GM21576 (cell line): ENCODE data around the gene NRXN3.

Experiments
- ATAC-seq: cut with Tn5 transposase; IDR thresholded peaks from one replicate; pipeline ENCODE4 v1.9.1; 2021; ENCODE audit warnings: mild to moderate bottlenecking, moderate library complexity; ENCODE audit not compliant: unreplicated experiment

NRXN3 gene

DNA sequence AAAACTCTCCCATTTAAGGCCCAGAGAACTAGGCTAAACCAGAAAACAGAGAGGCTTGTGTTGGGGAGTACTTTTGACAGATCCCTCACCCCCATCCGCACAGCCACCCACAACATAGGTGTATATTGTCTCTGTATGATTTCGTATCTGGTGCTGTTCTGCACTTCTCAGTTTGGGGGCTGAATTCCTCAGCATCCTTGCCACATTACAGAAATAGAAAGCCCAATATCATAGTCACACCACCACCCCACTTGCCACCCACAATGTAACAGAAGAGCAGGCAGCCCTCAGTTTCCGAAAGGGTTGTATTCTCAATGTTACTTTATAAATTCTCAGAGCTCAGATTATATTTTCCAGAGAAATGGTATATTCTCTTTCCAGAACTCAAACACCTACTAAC lies 1090.2 kb downstream of the NRXN3 start:
- no peak for ATAC-seq

DNA sequence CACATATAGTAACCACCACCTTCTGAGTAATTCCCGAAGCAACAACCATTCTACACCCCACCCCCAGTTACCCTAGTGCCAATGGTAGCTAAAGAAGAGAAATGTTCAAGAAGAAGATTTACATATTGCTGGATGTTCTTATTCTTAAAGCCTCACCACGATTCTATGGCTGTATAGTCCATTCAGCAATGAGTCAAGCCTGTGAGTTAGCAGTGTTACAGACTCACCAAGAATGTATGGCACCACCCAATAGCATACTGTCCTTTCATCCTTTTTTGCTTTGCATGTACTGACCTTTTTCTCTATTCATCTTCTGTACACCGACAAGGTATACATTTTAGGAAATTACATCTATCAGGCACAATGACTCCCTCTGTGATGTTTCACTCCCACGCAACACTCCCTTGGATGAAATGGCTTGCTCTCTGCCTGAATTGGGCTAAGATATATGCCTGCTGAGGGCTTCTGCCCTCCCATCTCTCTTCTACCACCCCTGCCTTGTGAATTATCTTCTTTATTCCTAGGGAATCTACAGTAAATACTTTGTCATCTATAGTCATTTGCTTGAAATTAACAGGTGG lies 1095.3 kb downstream of the NRXN3 start:
- no peak for ATAC-seq

DNA sequence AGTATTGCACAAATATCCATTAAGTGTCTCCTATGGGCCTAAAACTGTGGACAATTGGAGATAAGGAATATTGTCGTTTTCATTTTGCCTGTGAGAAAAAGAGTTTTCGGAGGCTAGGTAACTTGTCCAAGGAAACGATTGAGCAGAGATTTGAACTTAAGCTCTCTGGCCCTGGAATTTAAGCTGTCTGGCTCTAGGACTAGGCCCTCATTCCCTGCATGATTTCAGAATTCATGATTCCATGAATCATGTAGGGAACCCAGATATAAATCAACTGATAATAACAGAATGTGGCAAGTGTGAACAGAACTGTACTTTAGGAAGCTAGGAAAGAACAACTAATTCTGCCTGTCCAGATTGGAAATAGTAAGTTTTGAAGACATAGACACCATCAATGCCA lies 1100.2 kb downstream of the NRXN3 start:
- ATAC-seq, result no peak

DNA sequence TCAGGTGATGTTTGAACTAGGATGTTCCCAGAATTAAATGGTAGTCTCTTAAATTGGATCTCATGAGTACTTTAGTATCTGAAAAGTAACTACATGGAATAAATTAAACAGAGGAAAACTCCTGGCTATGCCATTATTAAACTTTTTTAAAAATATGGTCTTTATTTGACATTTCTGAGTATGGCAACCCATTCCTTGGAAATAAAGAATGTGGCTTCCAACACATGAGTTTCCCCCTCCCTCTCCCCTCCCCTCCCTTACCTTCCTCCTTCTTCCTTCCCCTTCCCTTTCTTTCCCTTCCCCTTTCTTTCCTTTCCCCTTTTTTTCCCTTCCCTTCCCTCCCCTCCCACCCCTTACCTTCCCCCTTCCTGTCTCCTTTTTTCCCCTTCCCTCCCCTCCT lies 1100.9 kb downstream of the NRXN3 start:
- ATAC-seq, result no peak

DNA sequence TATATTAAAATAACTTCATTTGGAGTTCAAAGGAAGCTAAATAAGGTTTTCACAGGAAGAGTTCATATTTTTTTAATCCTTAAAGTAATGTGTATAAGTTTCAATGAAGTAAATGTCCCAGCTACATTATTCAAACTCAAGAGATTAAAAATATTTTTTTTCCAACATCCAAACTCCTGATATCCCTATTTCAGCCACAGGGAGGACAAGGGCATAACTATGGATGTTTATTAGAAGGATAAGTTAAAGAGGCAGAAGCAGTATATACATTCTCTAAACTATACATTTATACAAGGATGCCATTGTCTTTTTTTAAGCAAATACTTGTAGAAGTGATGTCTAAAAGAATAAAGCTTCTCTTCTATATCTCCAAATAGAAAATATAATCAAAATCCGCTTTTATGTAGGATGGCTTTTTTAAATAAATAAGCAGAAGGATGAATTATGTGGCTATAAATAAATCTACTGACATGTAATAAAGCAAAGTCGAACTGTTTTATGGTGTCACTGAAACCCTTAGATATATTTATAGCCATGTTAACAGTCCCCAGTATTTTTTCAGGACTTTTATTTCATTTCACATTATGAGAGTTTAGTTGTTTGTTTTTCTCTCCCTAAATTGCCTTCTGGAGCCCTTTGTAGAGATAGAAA lies 1104.6 kb downstream of the NRXN3 start:
- ATAC-seq, result no peak

DNA sequence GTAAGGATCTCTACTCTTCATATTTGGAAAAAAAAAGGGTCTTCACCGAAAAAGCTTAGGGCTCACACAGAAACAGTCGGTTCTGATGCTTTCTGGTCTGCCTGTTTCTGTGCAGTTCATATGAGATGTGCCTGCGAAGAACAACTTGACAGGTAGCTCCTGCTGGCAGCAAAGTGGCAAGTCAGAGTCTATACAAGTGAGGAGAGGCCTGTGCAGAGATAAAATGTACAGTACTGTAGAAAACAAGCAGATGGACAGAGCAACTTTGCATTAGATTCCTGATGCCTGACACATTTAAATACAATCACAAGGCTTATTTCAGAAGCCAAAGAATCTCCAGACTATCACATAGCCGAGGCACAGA lies 1105.1 kb downstream of the NRXN3 start:
- no peak for ATAC-seq

DNA sequence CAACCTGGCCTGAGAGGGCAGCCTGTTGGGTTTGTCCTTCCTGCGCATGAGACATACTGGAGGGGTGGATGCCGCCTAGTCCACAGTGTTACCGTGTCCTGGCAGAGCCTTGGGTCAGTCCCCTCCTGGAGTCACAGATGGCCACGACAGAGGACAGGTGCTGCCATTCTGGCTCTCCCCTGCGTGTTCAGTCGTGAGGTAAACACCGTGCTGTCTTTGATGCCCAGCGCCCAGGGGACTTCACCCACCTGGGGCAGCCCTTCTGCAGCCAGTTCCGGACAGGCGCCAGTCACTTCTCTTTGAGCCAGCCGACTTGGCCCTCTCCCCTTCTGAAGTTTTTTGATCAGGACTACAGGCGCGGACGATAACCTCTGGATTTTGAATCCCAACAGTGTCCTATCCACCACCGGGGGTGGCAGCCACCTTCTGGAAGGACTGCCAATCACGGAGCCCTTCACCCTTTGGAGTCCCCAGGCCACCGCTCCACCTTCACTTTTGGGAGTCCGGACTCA lies 1108.2 kb downstream of the NRXN3 start:
- no peak for ATAC-seq

DNA sequence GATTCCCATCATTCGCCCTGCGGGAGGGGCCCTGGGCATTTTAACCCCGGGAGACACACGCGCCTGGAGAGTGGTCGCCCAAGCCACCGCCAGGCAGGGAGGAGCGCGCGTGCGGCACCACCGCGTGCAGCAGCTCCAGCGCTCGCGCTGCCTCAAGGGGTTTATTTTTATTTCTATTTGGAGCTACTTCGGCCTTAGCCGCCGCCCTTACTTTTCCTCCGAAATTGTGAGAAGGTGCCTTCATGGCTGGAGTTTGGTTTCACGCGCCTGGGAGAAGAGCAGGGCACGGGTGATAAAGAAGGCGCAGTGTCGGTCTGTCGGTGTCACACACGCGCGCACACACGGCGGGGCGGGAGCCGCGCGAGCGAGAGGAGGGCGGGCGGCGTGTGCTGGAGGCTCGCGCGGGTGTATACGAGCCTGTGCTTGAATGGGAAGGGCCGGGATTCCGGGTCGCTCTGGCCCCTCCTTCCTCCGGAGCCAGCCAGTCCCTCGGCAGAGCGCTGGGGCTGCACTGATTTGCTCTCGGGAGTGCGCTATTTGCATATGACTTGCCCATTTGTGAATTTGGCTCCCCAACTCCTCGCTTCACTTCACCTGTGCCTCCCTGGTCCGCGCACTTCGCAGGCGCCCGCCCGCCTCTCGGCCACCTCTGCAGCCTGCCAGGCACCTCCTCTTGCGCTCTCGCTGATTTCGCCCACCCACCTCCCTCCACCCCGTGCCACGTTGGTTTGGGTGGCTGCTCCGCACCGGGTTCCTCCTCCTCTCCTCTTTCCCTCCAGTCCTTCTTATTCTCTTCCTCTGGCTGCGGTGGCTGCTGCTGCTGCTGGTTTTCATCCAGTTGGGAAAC lies 1108.8 kb downstream of the NRXN3 start:
- no peak for ATAC-seq

DNA sequence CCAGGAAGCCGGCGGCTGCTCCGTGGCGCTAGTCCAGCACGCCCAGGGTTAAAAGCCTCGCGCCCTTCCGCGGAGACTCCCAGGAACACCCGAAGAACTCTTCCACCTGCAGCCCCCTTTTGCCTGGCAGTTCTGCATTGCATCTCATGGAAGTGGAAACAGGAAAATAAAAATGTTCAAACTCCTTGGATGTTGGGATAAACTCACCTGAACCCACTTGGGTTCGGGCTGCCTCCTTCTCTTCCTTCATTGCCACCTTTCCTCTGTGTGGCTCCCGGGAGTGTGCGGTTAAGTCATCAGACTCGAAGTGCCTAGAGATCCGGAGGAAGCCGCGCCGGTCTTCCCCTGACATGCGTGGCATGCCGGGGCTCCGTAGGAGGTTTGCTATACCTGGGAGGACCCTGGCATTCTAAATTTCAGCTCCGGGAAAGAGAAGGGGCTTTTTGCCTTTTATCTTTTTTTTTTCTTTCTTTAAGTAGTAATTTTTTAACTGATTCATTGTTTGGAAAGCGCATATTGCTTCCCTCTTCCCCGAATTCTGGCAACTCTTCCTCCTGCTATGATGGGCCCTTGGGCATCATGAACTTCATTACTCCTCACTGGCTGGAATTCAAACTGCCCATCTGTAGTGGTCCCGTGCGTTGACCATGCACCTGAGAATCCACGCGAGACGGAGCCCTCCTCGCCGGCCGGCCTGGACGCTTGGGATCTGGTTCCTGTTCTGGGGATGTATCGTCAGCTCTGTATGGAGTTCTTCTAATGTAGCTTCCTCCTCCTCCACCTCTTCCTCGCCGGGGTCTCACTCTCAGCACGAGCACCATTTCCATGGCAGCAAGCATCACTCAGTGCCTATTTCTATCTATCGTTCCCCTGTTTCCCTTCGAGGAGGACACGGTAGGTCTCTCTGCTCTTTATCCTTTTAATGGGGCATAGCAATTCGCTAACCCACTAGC lies 1109.7 kb downstream of the NRXN3 start:
- ATAC-seq, result no peak

DNA sequence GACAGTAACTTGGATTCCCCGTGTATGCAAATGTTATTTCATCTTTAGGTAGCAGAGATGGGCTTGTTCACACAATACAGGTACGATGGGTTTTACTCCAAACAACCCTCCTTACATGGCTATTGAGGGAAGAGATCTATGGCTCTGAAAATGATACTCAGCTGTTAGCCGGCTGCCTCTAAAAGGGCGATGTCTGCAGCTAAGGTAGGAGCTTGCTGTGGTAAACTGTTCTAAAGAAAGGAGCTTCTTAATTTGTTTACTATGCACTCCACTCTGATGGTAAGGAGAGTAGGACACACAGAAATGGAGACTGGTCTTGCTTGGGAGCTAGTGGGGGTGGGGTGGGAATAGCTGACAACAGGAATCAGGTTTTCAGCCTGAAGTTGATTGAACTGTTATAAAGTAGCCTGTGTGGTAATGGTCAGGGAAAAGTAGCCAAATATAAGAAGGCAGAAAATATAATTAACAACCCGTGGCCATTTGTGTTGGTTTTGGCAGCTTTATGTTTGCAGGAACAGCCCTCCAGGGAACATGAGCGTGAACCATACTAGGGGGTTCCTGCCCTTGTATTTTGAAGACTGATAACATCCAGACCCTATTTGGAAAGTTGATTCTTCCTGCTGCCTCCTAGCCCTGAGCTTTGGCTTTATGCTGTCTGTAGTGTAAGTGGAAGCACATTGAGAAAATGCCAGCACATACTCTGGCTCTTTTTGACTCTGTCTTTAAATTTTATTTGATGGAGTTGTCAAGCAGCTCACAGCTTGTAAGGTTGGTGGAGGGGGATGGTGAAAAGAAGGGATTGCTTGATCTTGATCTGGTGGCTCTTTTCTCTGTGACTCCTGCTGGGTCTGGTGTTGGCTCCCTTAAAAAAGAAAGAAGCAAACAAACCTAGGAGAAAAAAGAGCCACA lies 1111.3 kb downstream of the NRXN3 start:
- ATAC-seq, result no peak

DNA sequence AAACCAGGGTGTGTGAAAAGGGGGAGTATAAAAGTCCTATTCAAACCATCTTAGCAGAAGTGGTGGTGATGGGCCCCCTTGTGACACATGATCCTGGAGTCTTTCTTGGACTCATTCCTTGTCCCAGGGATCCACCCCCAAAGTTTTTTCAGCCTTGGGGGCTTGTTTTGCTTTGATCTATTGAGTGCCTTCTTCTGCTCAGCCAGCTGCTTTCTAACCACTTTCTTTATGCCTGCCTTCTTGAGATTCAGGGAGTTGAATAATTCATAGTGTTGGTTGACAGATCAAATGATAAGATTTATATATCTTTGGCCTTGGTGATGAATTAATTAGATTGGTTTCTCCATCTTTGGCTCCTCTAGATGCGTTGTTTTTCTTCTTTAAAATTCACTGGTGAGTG lies 1114.4 kb downstream of the NRXN3 start:
- no peak for ATAC-seq

DNA sequence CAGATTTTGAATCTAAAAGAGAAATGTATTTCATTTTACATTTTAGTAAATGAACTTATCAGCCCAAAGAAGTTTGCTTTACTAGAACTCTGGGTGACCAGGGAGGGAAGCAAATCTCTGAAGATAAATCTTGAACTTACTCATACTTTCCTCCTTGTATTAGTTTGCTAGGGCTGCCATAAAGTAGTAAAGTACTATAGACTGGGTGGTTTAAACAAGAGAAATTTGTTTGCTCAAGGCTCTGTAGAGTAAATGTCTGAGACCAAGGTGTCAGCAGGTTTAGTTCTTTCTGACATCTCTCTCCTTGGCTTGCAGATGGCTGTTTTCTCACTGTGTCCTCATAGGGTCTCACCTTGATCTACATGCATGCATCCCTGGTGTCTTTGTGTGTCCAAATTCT lies 1115.1 kb downstream of the NRXN3 start:
- no peak for ATAC-seq

DNA sequence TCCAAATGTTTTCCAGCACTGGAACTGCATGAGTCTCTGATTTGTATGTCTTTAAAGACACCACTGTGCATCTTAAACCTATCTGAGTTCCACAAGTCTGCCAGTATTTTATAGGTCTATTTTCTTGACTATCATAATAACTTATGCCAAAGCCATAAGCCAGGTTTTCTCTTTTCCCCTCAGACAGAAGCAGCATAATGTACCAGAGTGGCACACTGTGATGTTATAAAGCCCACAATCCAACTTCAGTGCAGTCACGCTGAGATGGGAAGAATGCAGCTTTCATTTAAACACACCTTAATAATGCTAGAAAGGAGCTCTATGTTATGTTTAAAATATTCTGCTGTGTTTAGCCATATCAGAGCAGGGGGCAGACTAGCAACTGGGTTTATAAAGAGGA lies 1117.8 kb downstream of the NRXN3 start:
- ATAC-seq, result no peak

DNA sequence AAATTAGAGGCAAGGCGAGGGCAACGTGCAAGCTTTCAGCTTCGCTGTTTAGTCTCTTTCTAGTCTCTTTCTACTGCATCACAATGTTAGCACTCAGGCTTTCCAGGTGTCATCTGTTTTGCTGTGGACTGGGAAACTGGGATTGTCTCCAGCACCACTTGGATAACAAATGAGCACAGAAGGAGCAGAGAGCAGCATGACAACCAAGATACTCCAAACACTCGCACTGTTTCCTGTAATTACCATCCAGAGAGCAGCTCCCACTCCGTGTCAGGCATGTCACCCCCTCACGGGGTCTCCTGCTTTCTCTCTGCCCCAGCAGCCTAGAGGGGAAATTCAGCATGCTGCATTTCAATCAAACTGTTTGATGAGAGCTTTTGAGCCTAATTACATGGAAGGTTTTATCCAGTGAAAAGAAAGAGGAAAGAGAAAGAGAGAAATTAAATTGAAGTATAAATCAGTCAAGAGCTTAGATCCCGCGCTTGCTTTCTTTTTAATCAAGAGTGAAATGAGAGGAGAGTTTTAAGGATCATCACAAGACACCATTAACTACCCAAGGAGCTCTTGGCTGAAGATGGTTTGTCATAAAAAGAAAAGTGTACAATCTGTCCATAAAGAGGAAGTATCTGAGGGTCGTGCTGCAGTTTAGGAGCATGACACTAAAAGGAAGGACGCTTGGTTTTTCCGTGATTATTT lies 1123.5 kb downstream of the NRXN3 start:
- ATAC-seq, result no peak

DNA sequence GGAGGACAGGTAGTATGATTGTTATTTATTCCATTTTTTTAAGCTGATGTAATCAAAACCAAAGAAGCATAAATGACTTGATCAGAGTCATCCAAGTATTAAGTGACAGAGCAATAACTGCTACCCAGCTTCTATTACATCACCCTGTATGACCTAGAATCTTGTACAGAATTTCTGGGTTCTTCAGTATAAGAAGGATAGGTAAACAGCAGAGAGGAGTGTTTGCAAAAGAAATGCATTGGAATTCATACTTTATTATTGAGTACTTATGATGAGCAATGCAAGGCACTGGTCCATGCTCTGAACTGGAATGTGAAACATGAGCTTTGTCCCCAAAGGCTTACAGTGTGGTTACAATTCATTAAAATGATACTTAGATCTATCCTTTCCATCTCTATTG lies 1124.3 kb downstream of the NRXN3 start:
- ATAC-seq, result no peak

DNA sequence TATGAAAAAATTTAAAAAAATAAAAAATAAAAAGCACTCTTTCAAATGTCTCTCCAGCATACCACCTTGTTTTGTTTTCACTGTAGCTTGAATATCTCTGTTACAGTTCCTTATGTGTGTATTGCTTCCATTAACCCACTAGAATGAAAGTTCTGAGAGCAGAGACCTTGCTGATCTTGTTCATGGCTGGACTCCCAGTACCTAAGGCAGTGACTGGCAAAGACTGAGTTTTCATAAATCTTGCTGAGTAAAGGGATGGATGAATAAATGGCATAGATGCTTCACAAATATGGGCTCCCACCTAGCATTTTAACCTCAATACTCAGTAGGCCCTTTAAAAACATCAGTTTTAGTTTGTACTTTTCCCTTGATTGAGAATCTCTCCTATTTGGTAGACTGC lies 1125.2 kb downstream of the NRXN3 start:
- ATAC-seq, result no peak

DNA sequence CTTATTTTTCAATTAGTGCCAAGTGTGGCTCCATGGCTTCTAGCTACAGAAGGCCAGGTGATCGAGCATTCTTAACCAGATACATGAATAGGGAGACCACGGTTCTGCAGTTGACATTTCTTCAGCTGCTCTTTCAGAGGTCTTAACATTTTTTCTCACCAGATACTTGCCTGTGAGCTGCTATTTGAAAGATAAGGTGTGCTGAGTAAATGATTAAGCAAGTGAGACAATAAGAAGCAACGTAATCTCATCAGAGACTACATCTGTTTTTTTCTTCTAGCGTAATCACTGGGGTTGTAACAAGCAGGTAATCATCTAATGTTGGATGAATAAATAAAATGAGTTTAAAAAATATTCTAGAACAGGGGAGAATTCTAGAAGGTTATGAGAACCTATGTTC lies 1128.2 kb downstream of the NRXN3 start:
- ATAC-seq, result no peak

DNA sequence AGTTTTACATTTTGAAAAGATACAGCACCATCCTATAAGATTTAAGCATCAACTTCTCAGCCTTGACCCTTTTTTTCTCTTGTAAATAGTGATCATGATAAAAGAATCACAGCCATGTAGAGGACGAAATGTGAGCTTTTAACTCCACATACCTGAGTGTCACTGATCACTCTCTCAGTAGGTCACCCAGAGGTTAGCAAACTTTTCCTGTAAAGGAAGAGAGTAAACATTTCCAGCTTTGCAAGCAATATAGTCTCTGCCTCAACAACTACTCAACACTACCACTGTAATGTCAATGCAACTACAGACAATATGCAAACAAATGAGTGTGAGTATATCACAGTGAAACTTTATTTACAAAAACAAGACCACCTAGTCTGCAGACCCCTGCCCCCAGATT lies 1129.0 kb downstream of the NRXN3 start:
- no peak for ATAC-seq

DNA sequence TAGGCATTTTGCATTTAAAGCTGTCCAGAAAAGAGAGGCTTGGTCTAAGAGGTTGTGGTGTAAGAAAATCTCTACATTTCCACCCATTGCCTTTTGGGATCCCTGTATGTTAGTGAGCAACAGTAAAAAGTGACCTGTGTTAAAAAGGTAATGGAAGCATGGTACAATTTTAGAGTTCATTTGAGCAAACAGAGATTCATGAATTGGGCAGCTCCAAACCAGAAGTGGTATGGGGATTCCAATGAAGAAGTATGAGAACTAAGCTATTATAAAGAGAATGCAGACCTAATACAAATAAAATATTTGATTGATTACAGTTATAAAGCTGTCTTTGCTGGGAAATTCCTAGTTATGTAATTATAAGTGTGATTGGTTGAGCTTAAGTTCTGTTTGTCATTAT lies 1134.1 kb downstream of the NRXN3 start:
- no peak for ATAC-seq
